ENCODE results near the gene TNNT1.

Gene TNNT1

GRCh38 chr19:55088543-55089341, 60.3 kb downstream of the TNNT1 start:
- DNase-seq (ENCODE audit: low spot score), result peak; percentile 81

DNA sequence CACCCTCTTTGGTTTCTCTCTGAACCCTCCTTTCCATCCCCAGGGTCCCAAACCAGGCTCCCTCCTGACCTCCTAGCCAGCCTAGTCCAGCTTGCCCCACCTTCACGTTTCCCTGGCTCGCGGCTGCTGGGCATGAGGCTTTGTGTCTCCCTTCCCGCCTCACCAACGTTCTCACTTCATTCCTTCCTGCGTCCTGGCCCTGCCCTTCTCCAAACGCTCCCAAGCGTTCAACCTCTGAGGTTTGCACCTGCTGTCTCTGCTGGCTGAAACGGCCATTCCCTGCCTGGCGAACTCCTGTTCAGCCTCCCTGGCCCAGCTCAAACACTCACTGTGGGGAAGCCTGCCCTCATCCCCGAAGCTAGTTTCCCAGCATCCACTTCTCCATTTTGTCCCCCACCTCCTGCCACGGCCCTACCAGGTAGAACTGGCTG, 61.0 kb downstream of the TNNT1 start:
- no peak for DNase-seq (ENCODE audit: low spot score)

DNA sequence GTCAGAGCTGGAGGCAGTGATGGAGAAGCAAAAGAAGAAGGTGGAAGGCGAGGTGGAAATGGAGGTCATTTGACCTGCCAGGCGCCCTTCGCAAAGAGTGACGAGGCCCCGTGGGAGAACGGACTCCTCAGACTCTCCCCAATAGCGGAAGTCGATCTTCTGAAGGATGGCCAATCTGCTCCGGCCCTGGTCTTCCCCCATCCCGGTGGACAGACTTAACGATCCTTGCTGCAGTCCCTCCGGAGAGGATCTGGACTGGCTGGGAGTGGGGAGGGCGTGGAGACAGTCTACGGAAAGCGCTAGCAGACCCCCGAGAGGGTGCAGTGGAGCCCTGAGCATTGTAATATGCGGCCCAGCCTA, 61.5 kb downstream of the TNNT1 start:
- peak; percentile 78 for DNase-seq (ENCODE audit: low spot score)

DNA sequence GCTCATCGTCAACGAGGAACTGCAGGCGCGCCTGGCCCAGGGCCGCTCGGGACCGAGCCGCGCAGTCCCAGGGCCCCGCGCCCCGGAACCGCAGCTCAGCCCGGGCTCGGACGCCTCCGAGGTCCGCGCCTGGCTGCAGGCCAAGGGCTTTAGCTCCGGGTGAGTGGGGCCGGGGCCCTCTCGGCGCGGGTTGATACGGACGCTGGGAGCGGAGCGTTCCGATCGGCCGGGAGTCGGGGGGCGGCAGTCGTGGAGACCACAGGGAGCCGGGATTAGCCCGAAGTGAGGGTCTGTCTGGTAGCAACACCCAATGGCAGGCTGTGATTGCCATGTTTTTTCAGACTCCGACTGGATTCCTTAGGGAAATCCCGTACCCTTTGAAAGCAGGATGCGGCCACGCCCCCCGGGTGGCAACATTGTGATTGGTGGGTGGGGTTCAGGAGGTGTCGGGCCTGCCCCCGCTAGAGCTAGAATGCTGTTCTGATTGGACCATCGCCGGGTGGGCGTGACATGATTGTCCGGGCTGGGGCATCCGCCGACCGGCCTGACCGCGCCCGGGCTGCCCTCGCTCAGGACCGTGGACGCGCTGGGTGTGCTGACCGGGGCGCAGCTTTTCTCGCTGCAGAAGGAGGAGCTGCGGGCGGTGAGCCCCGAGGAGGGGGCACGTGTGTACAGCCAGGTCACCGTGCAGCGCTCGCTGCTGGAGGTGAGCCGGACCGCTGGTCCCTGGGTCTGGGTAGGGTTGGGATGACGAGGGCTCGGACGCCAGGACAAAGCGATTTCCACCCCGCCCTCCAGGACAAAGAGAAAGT, 62.1 kb downstream of the TNNT1 start:
- DNase-seq (ENCODE audit: low spot score), result peak; percentile 100

DNA sequence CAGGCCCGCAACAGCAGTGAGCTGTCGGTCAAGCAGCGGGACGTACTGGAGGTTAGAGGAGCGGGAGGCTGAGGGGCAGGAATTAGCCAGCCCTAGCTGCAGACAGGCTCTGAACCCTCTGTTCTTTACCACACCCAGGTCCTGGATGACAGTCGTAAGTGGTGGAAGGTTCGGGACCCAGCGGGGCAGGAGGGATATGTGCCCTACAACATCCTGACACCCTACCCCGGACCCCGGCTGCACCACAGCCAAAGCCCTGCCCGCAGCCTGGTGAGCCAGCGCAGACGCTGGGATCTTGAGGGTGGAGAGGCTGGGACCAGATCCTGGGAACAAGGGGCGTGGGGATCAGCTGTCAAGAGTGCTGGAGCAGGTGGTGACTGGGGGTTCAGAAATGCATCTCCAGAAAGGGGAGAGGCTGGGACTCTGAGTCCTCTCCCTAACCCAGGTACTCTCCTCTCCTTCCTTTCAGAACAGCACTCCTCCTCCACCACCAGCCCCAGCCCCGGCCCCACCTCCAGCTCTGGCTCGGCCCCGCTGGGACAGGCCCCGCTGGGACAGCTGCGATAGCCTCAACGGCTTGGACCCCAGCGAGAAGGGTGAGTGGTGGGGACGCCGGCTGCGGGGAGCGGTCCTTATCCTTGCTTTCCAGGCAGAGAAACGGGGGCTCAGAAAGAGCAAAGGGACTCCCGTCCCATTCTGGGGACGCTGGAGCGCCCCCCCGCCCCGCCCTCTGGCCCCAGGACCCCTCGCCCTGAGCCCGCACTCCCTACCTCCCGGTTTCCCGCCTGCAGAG, 62.9 kb downstream of the TNNT1 start:
- no peak for DNase-seq (ENCODE audit: low spot score)

- DNase-seq (ENCODE audit: low spot score), result no peak
These were observed 64.6 kb downstream of the TNNT1 start for GRCh38 chr19:55084416-55084815.

DNA sequence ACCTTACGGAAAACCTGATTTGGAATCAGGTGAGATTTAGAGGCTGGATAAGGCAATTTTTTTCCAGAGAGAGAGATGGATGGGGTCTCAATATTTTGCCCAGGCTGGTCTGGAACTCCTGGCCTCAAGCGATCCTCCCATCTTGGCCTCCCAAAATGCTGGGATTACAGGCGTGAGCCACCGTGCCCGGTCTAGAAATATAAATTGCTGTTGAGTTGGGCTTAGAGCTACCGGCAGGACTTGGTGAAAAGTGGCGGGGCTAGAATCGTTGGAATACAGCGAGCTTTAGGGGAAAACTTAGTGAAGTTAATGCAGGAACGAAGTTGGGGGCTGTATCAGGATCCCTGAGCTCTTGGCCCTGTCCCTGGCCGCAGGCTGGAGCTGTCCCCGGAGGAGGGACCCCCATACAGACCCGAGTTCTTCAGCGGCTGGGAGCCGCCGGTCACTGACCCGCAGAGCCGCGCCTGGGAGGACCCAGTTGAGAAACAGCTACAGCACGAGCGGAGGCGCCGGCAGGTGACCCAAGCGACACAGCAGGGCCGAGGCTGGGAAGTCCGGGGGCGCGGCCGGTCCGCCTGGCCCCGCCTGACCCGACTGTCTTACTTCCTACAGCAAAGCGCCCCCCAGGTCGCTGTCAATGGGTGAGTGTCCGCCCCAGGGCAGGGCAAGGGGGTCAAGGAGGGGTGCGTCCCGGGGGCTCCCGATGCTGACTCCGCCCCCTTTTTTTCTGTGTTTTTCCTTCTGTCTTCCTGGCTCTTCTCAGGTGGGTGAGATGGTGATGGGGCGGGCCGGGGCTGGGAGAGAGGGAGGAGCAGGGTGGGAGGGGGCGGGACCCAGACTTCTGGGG, 65.8 kb downstream of the TNNT1 start:
- no peak for DNase-seq (ENCODE audit: low spot score)
